Prostate gland (tissue), 2 donors: ENCODE data around the gene GAK.

Source experiments
- CTCF ChIP-seq, 4 experiments: fragments of 200-600 bp in 2 of 4; fragments of 450-650 bp in 2 of 4; sonication (generic) in 2 of 4; IDR thresholded peaks; 1 replicate in 3 of 4; 2 replicates in 1 of 4; pipeline ENCODE4 v1.5.1; 2016 to 2019; ENCODE audit warnings: antibody characterized with exemption in 4 of 4, mild to moderate bottlenecking in 2 of 4, moderate library complexity in 2 of 4
- POLR2AphosphoS5 ChIP-seq: sonication (generic); formaldehyde crosslinking; IDR thresholded peaks from one replicate; pipeline ENCODE4 v1.6.1; 2017; ENCODE audit warnings: antibody characterized with exemption

GRCh38 chr4:959338-960139 is 27.4 kb upstream of the GAK start:
- TF ChIP-seq CTCF (IDR thresholded peaks at IDR 0.05) (no peak), POLR2AphosphoS5 (no peak)
